GM04503 (cell line): ENCODE data around the gene PKDCC.

Source experiments
- DNase-seq: peaks from one replicate; pipeline ENCODE4 v3.0.0-alpha.2; 2012; ENCODE audit warnings: low read depth

PKDCC gene

GRCh38 chr2:42047488-42048298 lies at the start of gene PKDCC:
PKDCC (plus strand) TSS chr2:42048021; CDS start chr2:42048200, 179 bp downstream.
- DNase-seq, result no peak

GRCh38 chr2:41998186-41999127 lies 49.4 kb upstream of the PKDCC start:
- no peak for DNase-seq

GRCh38 chr2:41999128-41999480 lies 48.7 kb upstream of the PKDCC start:
- DNase-seq, result no peak

- DNase-seq, result no peak
These were observed 48.1 kb upstream of the PKDCC start for GRCh38 chr2:41999592-42000281.

- DNase-seq, result no peak
These were observed 46.1 kb upstream of the PKDCC start for GRCh38 chr2:42001711-42002201.

GRCh38 chr2:42007551-42007950 lies 40.3 kb upstream of the PKDCC start:
- DNase-seq, result no peak

- no peak for DNase-seq
These were observed 39.4 kb upstream of the PKDCC start for GRCh38 chr2:42008241-42008921.

GRCh38 chr2:42009657-42010580 lies 37.9 kb upstream of the PKDCC start:
- DNase-seq, result no peak

GRCh38 chr2:42010743-42011298 lies 37.0 kb upstream of the PKDCC start:
- DNase-seq, result peak; percentile 81

GRCh38 chr2:42012137-42012536 lies 35.7 kb upstream of the PKDCC start:
- DNase-seq, result no peak

- DNase-seq, result no peak
These were observed 35.2 kb upstream of the PKDCC start for GRCh38 chr2:42012651-42013050.

GRCh38 chr2:42013409-42013808 lies 34.4 kb upstream of the PKDCC start:
- no peak for DNase-seq

- DNase-seq, result peak; percentile 53
These were observed 26.4 kb upstream of the PKDCC start for GRCh38 chr2:42021464-42021863.

- DNase-seq, result no peak
These were observed 22.7 kb upstream of the PKDCC start for GRCh38 chr2:42025151-42025582.

- DNase-seq, result no peak
These were observed 21.5 kb upstream of the PKDCC start for GRCh38 chr2:42026272-42026671.

GRCh38 chr2:42028571-42029148 lies 19.2 kb upstream of the PKDCC start:
- DNase-seq, result no peak

- DNase-seq, result no peak
These were observed 18.6 kb upstream of the PKDCC start for GRCh38 chr2:42029171-42029570.

- DNase-seq, result no peak
These were observed 18.1 kb upstream of the PKDCC start for GRCh38 chr2:42029639-42030199.

- no peak for DNase-seq
These were observed 17.5 kb upstream of the PKDCC start for GRCh38 chr2:42030200-42030759.
